Activated CD8-positive, alpha-beta memory T cell treated with anti-CD3 and anti-CD28 coated beads, Interleukin-2, amount 50 U/mL, for 1 hour (primary cell): ENCODE data around the gene ZNF653.
"Not testable (repeated sequence)": the region's sequence is repeated elsewhere in the genome, so short reads cannot be mapped to it uniquely, and the experiment has no call there.

ENCODE experiments used
- DNase-seq: peaks from one replicate; pipeline ENCODE4 v3.0.0-alpha.2; 2020; ENCODE audit errors: extremely low read depth

ZNF653 gene

DNA sequence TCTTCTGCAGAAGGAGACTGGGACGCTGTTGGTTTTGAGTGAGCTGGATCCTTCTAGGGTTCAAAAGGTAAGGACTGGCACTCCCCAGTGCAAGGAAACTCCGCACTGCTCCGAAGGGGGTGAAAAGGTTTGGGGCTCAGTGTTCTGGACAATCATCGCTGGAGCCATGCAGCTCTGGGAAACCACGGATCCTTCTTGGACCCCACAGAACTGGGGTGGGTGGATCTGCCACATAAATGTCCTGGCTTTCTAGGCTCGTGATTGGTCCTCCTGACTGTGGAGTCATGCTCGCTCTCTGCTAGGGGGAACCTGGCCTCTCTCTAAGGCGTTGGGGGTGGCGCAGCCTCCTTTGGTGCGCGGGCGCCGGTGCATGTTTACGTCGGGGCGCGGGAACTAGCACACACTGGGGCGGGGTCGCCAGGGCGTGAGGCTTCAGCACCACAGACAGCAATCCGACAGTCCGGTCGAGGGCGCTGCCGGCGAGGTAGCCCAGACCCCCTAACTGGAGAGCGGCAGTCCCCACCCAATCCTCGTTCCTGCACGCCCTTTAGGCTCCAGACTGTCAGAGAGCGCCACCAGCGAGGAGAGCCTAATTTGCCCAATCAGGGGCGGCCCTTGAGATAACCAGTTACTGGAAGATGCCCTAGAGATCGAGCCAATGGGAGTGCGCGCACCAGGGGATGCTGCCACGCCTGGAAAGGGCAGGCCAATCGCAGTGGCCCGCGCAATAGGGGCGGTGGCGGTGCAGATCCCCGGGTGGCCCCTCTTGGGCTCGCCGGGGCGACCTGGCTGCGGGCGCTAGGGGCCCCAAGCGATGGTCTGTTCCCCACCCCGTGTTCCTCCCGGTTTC is 23.9 kb downstream of the ZNF653 start:
- no peak for DNase-seq

DNA sequence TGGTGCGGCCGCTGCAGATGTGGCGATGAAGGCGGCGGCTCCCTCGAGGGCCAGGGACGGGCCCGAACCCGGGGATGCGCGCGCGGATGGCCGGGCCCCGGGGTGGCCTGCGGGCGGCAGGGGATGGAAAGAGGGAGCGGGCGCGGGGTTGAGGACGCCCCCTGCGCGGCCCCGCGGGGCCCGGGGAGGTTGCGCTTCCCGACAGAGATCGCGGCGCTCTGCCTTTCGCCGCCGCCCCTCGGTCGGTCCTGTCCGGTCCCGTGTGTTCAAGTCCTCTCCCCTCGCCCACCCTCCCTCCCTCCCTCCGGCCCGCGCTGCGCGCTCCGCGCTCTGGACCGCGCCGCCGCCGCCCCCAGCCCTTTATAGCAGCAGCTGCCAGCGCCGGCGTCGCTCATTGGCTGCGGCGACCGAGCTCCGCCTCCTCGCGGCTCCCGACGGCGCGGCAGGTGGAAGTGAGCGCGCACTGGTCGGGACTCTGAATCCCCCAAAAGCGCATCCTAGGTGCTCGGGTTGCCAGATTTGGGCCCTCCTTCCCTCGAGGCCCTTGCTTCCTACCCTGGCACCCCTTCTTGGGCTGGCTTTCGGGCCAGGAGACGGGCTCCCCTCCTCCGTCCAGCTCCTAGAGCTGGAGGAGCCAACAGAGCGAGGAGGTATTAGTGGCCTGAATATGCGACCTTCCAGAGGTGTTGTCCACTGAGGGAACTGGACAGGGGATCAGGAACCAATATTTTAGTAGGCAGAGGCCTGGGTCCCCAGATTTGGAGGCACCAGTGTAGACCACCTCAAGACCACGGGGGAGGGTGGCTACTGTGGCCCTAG is 24.7 kb downstream of the ZNF653 start, which contains the start of gene ELAVL3:
Gene ELAVL3 (minus strand): TSS at position 332 of the 819 bp plus-strand sequence. CDS start 438 bp downstream, outside the sequence.
- no peak for DNase-seq

DNA sequence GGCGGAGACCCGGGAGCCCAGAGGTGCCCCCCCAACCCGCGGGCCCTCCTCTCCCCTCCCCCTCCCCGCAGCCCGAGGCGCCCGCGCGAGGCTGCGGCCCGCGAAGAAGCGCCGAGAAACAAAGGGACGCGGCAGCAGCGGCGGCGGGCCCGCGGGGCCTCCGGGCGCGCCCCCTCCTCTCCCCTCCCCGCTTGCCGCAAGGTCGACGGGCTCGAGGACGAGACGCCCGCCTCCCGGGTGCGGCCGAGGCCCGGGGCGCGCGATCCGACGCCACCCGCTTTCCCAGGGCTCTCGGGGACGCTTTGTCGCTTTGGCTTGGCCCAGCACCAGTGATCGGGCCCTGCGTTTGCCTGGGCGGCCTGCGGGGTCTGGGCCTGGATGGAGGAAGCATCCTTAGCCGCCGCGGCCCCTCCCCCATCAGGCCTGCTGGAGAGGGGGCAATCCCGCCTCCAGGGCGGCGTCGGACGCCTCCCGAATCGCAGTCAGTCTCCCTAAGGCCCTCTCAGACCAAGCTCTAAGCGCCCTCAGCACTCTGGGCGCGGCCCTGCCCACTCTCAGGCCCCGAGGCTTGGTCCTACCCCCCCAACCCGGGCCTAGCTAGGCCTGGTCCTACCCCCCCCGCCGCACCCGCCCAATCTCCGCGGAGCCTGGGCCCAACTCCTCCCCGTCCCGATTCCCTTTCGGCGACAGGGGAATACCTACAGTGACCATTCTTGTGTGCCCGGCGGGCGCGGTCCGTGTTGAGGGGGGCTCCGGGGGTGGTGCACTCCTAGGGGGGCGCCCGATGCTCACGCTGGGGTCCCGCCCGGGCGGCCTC is 25.5 kb downstream of the ZNF653 start:
- no peak for DNase-seq

DNA sequence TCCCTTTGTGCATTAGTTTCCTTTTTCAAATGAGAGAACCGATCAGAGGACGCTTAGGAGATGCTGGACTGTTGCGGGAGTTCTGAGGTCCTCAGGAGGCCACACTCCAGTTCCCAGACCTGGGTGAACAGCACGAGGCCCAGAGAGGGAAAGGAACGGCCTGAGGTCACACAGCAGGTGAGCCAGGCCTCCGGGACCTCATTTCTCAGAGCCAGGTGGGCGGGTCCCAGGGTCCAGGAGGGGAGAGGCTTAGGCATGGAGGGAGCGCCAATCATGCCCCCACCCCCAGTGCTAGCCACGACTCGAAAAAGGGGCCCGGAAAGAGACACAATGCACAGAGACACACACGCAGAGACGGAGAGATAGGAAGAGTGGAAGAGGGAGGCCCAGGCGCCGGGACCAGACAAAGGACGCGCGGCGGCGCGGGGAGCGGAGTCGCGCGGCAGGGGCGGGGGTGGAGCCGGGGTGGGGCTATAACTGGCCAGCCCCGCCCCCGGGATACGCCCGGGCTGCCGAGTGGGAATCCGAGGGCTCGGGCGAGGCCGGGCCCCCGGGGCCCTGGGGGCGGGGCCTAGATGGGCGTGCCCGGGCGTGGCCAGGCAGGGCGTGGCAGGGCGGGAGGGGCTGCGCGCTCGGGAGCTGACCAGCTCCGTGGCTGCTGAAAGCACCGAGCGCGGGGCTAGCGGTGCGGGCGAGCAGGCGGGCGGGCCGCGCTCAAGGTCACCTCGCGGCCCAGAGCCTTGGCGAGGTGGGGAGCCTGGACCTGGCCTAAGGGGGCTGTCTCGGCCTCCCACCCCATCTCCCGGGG is 26.3 kb downstream of the ZNF653 start:
- DNase-seq: no peak

- DNase-seq: no peak
Measured at GRCh38 chr19:11478167-11479089, 27.2 kb downstream of the ZNF653 start.

GRCh38 chr19:11475861-11476260 is 29.8 kb downstream of the ZNF653 start:
- no peak for DNase-seq

DNA sequence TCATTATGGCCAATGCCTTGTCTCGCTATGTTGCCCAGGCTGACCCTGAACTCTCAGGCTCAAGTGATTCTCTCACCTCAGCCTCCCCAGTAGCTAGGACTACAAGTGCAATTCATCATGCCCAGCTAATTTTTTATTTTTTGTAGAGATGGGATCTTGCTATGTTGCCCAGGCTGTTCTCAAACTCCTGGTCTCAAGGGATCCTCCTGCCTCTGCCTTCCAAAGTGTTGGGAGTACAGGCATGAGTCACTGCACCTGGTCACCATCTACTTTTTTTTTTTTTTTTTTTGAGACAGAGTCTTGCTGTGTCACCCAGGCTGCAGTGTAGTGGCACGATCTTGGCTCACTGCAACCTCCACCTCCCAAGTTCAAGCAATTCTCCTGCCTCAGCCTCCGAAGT is 30.3 kb downstream of the ZNF653 start:
- not testable (repeated sequence) for DNase-seq

- no peak for DNase-seq
Measured at GRCh38 chr19:11473725-11474124, 31.9 kb downstream of the ZNF653 start.

DNA sequence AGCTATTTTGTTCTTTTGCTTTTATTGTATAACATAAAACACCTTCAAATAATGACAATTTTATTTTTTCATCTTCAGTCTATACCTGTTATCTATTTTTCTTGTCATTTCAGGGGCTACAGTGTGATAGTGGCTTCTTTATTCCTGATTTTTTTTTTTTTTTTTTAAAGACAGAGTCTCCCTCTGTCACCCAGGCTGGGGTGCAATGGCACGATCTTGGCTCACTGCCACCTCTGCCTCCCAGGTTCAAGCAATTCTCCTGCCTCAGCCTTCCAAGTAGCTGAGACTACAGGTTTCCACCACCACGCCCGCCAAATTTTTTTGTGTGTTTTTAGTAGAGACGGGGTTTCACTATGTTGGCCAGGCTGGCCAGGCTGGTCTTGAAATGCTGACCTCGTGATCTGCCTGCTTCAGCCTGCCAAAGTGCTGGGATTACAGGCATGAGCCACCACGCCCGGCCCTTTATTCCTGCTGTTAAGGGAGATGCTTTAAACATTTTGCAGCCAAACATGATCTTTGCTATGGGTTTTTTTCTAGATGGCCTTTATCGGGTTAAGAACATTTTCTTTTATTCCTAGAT is 37.3 kb downstream of the ZNF653 start:
- not testable (repeated sequence) for DNase-seq

DNA sequence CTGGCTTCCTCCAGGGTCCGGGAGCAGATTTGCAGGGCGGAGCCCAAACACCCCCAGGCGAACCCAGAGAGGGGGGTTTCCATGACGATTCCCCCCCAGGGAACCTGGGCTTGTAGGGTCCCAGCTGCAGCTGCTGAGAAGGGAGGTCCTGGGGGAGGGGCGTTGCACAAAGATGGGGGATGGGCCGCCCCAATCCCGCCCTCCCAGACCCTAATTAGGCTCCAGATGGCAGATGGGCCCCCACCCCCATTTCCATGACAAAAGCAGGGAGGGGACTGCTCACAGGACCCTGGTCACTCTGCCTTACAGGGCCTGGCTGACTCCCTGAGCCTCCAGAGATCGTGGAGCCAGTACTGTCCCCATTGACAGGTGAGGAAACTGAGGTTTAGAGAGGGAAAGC is 40.0 kb downstream of the ZNF653 start:
- no peak for DNase-seq

- DNase-seq: no peak
Measured at GRCh38 chr19:11464333-11465265, 41.0 kb downstream of the ZNF653 start.

- no peak for DNase-seq
Measured at GRCh38 chr19:11463391-11463790, 42.2 kb downstream of the ZNF653 start.

- no peak for DNase-seq
Measured at GRCh38 chr19:11461453-11461852, 44.2 kb downstream of the ZNF653 start.

DNA sequence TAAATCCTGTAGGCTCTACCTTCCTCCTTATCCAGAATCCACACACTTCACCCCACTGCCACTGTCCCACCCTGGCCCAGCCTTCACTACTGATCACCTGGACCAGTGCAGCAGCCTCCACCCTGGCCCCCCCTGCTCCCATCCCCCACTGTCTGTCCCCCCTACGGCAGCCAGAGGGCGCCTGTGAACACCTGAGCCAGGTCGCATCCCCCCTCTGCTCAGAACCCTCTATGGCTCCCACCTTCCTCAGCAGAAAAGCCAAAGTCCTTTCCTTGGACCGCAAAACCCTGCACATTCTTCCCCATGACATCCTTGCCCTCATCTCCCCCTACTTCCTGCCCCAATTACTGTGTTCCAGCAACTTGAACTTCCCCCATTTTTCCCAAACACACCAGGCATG is 45.4 kb downstream of the ZNF653 start:
- DNase-seq: no peak

- DNase-seq: not testable (repeated sequence)
Measured at GRCh38 chr19:11458912-11459311, 46.7 kb downstream of the ZNF653 start.

GRCh38 chr19:11458236-11458900 is 47.3 kb downstream of the ZNF653 start:
- DNase-seq: no peak

GRCh38 chr19:11457831-11458230 is 47.8 kb downstream of the ZNF653 start:
- DNase-seq: no peak

- no peak for DNase-seq
Measured at GRCh38 chr19:11457115-11457514, 48.5 kb downstream of the ZNF653 start.
